DMS153 (cell line): ENCODE measurements around the gene GPD1.
"Not testable (repeated sequence)": the region's sequence is repeated elsewhere in the genome, so short reads cannot be mapped to it uniquely, and the experiment has no call there.

ENCODE experiments used
- DNase-seq: peaks from one replicate; lab custom pipeline; 2025; lab: John Stamatoyannopoulos, UW

GPD1 gene

DNA sequence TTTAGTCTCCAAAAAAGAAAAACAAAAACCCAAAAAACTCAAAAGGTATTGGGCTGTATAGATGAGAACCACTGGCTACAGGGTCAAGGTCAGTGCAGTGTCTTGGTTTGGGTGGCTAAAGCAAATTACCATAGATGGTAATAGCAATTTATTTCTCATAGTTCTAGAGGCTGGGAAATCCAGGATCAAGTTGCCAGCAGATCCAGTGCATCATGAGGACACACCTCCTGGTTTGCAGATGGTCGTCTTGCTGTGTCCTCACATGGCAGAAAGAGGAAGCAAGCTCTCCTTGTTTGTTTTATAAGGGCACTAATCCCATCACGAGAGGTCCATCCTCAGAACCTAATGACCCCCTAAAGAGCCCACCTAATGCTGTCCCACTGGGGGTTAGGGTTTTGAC is 19.4 kb downstream of the GPD1 start:
- no peak for DNase-seq

- no peak for DNase-seq
Observed at GRCh38 chr12:50127546-50127945, 23.7 kb downstream of the GPD1 start.

DNA sequence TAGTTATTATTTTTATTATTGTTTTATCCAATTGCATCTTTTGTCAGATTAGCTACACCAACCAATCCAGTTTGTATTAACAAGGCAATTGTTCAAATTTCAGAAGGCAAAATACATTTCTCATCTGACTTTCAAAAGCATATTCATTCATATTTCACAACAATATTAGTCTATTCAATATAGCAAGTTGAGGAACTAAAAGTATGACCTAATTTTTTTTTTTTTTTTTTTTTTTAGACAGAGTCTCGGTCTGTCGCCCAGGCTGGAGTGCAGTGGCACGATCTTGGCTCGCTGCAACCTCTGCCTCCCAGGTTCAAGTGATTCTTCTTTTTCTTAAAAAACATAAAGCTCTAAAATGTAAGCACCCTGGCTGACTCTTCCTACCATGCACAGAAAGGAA is 25.5 kb downstream of the GPD1 start:
- no peak for DNase-seq

DNA sequence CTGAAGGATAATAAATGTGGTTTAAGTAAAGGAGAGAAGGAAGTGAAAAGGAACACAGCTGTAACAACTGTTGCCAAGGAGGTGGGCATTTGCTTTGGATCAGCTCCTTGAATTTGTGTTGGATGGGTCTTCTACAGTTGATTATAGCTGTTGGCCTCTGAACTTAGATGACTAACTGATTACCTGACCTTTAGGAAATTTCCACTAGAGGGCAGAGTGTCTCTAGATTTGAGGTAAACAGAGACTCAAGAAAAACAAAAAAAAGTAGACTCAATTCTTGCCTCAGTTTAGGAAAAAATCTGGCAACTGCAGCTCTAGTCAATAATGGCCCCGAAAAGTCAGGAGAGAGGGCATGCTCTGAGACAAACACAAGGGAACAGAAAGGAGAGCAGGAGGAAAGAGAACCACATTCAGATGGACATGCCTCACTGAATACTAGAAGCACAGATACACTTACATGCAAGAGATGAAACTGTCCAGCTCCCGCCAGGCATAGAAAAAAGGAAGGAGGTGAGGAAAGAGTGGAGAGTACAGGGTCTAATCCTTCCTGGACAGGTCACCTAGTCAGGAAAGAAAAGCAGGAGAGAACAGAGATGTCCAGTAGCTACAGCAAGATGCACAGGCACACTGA is 28.8 kb downstream of the GPD1 start:
- DNase-seq, result peak; percentile 2

DNA sequence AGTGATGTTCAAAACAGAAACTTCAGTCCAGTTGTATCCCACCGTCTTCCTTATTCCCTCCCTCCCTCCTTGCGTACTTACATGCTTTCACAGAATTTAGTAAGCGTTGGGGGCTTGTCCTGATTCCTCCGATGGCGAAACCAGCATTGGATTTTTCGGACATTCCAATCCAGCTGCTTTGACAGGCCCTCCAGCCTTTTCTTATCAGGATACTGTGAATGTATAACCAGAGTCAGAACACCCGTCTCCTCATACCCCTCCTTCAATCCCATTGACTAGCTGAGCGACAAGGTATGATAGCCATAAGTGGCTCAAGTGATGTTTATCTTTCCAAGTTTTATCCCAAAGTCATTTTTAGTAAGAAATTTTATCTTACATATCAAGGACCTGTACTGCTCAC is 39.2 kb downstream of the GPD1 start:
- DNase-seq, result no peak

DNA sequence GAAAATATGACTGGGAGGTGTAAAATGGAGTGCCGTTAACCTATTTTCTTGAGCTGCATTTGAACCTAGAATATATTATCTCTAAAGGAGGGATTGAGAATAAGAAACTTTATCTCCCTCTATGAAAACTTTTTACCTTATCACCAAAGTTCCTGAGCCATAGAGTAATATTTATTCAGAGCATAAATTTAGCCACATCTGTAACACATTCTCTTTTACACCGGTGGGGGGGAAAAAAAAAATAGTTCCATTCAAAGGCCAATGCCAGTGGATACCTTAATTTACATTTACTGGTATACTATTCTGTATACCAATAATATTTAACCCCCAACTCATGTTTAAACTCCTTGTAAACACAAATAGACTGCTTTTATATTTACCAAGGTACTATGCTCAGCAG is 41.6 kb downstream of the GPD1 start:
- DNase-seq, result no peak

DNA sequence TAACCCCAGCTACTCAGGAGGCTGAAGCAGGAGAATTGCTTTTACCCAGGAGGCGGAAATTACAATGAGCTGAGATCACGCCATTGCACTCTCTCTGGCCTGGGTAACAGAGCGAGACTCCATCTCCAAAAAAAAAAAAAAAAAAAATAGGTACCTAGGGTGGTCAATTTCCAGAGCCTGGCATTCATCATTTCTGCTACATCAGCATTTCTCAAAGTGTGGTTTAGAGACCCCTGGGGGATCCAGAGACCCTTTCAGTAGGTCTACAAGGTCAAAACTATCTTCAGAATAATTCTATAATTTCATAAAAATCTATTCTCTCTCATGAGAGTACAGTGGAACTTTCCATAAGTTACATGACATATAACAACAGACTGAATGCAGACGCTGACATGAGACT is 43.5 kb downstream of the GPD1 start:
- DNase-seq, result no peak

DNA sequence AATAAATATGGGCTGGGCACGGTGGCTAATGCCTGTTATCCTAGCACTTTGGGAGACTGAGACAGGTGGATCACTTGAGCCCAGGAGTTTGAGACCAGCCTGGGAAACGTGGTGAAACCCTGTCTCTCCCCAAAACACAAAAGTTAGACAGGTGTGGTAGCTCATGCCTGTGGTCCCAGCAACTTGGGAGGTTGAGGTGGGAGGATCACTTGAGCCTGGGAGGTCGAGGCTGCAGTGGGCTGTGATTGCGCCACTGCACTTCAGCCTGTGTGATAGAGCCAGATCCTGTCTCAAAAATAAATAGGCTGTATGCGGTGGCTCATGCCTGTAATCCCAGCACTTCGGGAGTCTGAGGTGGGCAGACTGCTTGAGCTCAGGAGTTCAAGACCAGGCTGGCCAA is 44.2 kb downstream of the GPD1 start:
- not testable (repeated sequence) for DNase-seq

DNA sequence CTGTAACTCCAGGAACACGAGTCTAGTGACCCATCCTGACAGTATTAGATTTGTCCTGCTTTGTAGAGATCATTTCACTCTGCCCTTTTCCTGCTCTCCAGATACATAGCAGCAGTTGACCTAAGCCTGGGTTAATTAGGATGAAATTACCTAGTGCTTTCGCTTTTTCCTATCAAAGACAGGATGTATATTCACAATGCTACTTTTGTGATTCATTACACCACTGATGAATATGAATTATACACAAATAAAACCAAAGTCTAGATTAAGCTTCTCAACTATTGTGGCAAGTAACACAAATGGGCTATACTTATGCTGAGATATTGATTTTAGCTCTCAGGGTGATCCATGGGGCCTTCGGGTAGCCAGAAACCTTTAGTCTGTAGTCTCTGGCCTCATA is 45.5 kb downstream of the GPD1 start:
- DNase-seq, result no peak

DNA sequence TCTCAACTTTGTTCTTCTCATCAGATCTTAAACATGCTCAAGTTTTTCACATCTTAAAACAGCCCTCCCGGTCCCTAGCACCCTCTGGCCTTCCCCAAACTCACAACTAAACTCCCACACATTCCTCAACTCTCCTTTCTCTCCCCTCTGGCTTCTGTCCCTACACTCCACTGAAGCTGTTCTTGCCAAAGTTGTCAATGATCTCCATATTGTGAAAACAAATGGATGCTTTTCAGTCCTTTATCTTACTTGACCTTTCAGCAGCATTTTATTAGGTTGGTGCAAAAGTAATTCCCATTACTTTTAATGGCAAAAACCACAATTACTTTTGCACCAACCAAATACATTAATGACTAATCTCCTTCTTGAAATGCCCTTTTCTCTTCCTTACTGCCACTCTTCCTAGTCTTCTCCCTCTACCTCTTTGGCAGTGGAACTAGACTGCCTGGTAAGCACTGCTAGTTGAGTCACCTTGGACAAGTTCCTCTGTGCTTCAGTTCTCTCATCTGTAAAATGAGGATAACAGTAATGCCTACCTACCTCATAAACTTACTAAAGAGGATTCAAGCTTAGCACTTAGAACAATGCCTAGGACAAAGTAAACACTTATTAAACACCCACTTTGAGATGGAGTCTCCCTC is 47.4 kb downstream of the GPD1 start:
- DNase-seq, result no peak

DNA sequence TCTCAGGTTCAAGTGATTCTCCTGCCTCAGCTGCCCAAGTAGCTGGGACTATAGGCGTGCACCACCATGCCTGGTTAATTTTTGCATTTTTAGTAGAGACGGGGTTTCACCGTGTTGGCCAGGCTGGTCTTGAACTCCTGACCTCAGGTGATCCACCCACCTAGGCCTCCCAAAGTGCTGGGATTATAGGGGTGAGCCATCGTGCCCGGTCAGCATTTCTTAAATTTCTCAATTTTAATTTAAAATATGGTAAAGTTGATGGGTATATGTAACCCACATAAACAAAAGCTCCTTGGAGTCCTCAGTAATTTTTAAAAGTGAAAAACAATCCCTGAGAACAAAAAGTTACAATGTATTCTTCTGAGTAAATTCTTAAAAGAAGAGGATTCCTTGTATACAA is 51.1 kb downstream of the GPD1 start:
- not testable (repeated sequence) for DNase-seq

DNA sequence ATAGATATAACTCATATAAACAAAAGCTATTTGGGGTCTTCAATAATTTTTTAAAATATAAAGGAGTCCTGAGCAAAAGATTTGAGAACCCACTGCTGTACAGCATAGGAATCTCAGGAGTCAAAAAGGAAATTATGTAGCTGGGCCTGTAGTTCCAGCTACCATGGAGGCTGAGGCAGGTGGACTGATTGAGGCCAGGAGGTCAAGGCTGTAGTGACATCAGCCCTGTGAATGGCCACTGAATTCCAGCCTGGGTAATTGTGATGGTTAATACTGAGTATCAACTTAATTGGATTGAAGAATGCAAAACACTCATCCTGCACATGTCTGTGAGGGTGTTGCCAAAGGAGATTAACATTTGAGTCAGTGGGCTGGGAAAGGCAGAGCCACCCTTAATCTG is 52.8 kb downstream of the GPD1 start:
- DNase-seq, result no peak

DNA sequence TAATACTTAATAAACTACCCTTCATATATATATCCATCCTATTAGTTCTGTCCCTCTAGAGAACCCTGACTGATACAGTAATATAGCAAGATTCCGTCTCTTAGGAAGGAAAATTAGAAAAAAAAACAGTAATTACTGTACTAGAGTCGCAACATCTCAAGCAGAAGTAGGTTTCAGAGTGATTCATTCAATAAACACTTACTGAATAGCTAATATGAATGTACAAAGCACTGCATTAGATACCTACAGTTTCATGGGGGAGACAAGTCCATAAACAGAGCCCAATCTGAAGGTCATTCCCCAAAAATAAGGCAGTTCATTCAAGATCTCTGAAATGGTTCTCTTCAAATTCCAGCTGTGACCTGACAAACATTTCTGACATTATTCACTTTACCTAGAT is 53.5 kb downstream of the GPD1 start:
- no peak for DNase-seq

- no peak for DNase-seq
Observed at GRCh38 chr12:50160643-50161042, 56.8 kb downstream of the GPD1 start.
